Thoracic aorta (tissue), 2 donors: ENCODE results near the gene ZNF628. TPM values are rescaled to one million over a fixed set of nuclear protein-coding genes. Genes with fewer than 3 reads are reported as not detected.
"Not testable (repeated sequence)": the region's sequence is repeated elsewhere in the genome, so short reads cannot be mapped to it uniquely, and the experiment has no call there.

Source experiments
- ATAC-seq: fragments of 150-250 bp; one replicate; pipeline ENCODE4 v1.8.0; 2017; ENCODE audit warnings: low read depth; ENCODE audit not compliant: insufficient number of reproducible peaks, low FRiP score
- DNase-seq: peaks from one replicate; pipeline ENCODE4 v3.0.0-alpha.2; 2020; ENCODE audit warnings: low spot score
- H3K27ac ChIP-seq, 2 donors: fragments of 200-600 bp; sonication (generic); 1 replicate in 1 of 2; 2 replicates in 1 of 2; pipeline ENCODE4 v1.5.1; 2016; ENCODE audit warnings: mild to moderate bottlenecking in 2 of 2, moderate library complexity in 2 of 2
- H3K27me3 ChIP-seq: fragments of 200-600 bp; sonication (generic); replicated peaks from 2 replicates; pipeline ENCODE4 v1.6.0; 2016; ENCODE audit warnings: mild to moderate bottlenecking; ENCODE audit not compliant: insufficient read depth
- H3K36me3 ChIP-seq: fragments of 200-600 bp; sonication (generic); one replicate; pipeline ENCODE4 v1.5.1; 2016
- H3K4me1 ChIP-seq, 2 donors: fragments of 200-600 bp; sonication (generic); 1 replicate in 1 of 2; 2 replicates in 1 of 2; pipeline versions ENCODE4 v1.5.1 to v1.6.0; 2016; ENCODE audit warnings: low read depth in 2 of 2, mild to moderate bottlenecking in 1 of 2; ENCODE audit not compliant: control insufficient read depth in 1 of 2
- H3K4me3 ChIP-seq: fragments of 200-600 bp; sonication (generic); 2 replicates; pipeline ENCODE4 v1.5.1; 2016; ENCODE audit warnings: mild to moderate bottlenecking
- H3K9me3 ChIP-seq: fragments of 200-600 bp; sonication (generic); 2 replicates; pipeline ENCODE4 v1.5.1; 2016
- CTCF ChIP-seq: fragments of 200-600 bp; sonication (generic); IDR thresholded peaks from one replicate; pipeline ENCODE4 v1.5.1; 2019; ENCODE audit warnings: antibody characterized with exemption
- total RNA-seq, 2 donors: library from RNA; depleted of rRNA; stranded (reverse); fragments of >200 nt; gene quantifications; one replicate each; pipeline versions ENCODE4 v1.1.0 to v1.2.3, GENCODE V29; 2016

ZNF628 gene
- total RNA-seq, 2 donors from 2014 or later = 3.5 to 7.2 TPM

GRCh38 chr19:55444646-55445045 is 31.8 kb upstream of the ZNF628 start:
- H3K4me3 ChIP-seq = no peak overlapping the region
- H3K9me3 ChIP-seq = no peaks in the 10 kb centered on the region
- H3K4me1 ChIP-seq = peaks cover 0 to 10% of the 10 kb centered on the region in 2 donors
- H3K36me3 ChIP-seq = no peaks in the 10 kb centered on the region
- DNase-seq = no peak
- H3K27me3 ChIP-seq = peaks cover 23% of the 10 kb centered on the region
- TF ChIP-seq CTCF = no peak
- no peak for ATAC-seq
- H3K27ac ChIP-seq = no peak overlapping the region

GRCh38 chr19:55446060-55446459 is 30.4 kb upstream of the ZNF628 start:
- H3K9me3 ChIP-seq = no peaks in the 10 kb centered on the region
- H3K4me1 ChIP-seq = peaks cover 0 to 5% of the 10 kb centered on the region in 2 donors
- peaks cover 11% of the 10 kb centered on the region for H3K27me3 ChIP-seq
- ATAC-seq = no peak
- no peak for TF ChIP-seq CTCF
- no peak overlapping the region for H3K4me3 ChIP-seq
- no peak for DNase-seq
- no peak overlapping the region for H3K27ac ChIP-seq
- H3K36me3 ChIP-seq = no peaks in the 10 kb centered on the region

- Histone ChIP-seq H3K4me1 (peaks cover 10 to 14% of the 10 kb centered on the region in 2 donors), H3K27ac (no peak overlapping the region), H3K9me3 (no peaks in the 10 kb centered on the region), H3K4me3 (no peak overlapping the region), H3K36me3 (no peaks in the 10 kb centered on the region), H3K27me3 (peaks cover 5% of the 10 kb centered on the region)
- DNase-seq = no peak
- ATAC-seq = no peak
- TF ChIP-seq CTCF = no peak
These were observed 28.8 kb upstream of the ZNF628 start for GRCh38 chr19:55447421-55448174.

- not testable (repeated sequence) for H3K9me3 ChIP-seq, H3K27ac ChIP-seq, H3K4me3 ChIP-seq, ATAC-seq, H3K36me3 ChIP-seq, H3K27me3 ChIP-seq, DNase-seq
- peaks cover 10 to 19% of the 10 kb centered on the region in 2 donors for H3K4me1 ChIP-seq
These were observed 28.3 kb upstream of the ZNF628 start for GRCh38 chr19:55448175-55448490.

- H3K27me3 ChIP-seq = no peaks in the 10 kb centered on the region
- ATAC-seq = no peak
- TF ChIP-seq CTCF = no peak
These were observed 26.9 kb upstream of the ZNF628 start for GRCh38 chr19:55449469-55449868.

More at GRCh38 chr19:55449469-55449868, 26.9 kb upstream of the ZNF628 start:
- no peak overlapping the region for H3K4me3 ChIP-seq
- H3K4me1 ChIP-seq = peaks cover 10 to 19% of the 10 kb centered on the region in 2 donors
- no peaks in the 10 kb centered on the region for H3K9me3 ChIP-seq
- DNase-seq = no peak
- no peak overlapping the region for H3K27ac ChIP-seq
- no peaks in the 10 kb centered on the region for H3K36me3 ChIP-seq
